ENCODE measurements around the gene USF2.

USF2 gene

GRCh38 chr19:35311901-35312665 lies 43.3 kb downstream of the USF2 start:
- no peak overlapping the region for H3K27ac ChIP-seq

GRCh38 chr19:35313587-35313986 lies 44.8 kb downstream of the USF2 start:
- TF ChIP-seq CTCF (IDR thresholded peaks at IDR 0.05) (no peak), ZFX (IDR thresholded peaks at IDR 0.05; ENCODE audit: borderline replicate concordance) (no peak)

More at GRCh38 chr19:35311901-35312665, 43.3 kb downstream of the USF2 start:
- TF ChIP-seq ZFX (IDR thresholded peaks at IDR 0.05; ENCODE audit: borderline replicate concordance) (no peak), CTCF (IDR thresholded peaks at IDR 0.05) (no peak)

GRCh38 chr19:35314031-35314430 lies 45.3 kb downstream of the USF2 start:
- no peak overlapping the region for H3K27ac ChIP-seq
- TF ChIP-seq CTCF (IDR thresholded peaks at IDR 0.05) = no peak
- no peak for TF ChIP-seq ZFX (IDR thresholded peaks at IDR 0.05; ENCODE audit: borderline replicate concordance)

More at GRCh38 chr19:35313587-35313986, 44.8 kb downstream of the USF2 start:
- H3K27ac ChIP-seq = no peak overlapping the region

GRCh38 chr19:35314858-35315470 lies 46.2 kb downstream of the USF2 start:
- H3K27ac ChIP-seq = no peak overlapping the region
- TF ChIP-seq CTCF (IDR thresholded peaks at IDR 0.05) = no peak
- TF ChIP-seq ZFX (IDR thresholded peaks at IDR 0.05; ENCODE audit: borderline replicate concordance) = no peak

GRCh38 chr19:35315883-35316282 lies 47.1 kb downstream of the USF2 start:
- no peak for TF ChIP-seq CTCF (IDR thresholded peaks at IDR 0.05)
- TF ChIP-seq ZFX (IDR thresholded peaks at IDR 0.05; ENCODE audit: borderline replicate concordance) = no peak
- no peak overlapping the region for H3K27ac ChIP-seq

GRCh38 chr19:35316560-35316959 lies 47.8 kb downstream of the USF2 start:
- no peak overlapping the region for H3K27ac ChIP-seq

More at GRCh38 chr19:35316560-35316959, 47.8 kb downstream of the USF2 start:
- TF ChIP-seq CTCF (IDR thresholded peaks at IDR 0.05) (no peak), ZFX (IDR thresholded peaks at IDR 0.05; ENCODE audit: borderline replicate concordance) (no peak)

All from 22Rv1 (cell line).